Neural cell (in vitro differentiated cells): Measurements from ENCODE around the gene FREY1.

Experiments
- MXI1 ChIP-seq: fragments of 450-650 bp; conservative IDR thresholded peaks from 2 replicates; pipeline ENCODE4 v1.6.1; 2014; ENCODE audit warnings: antibody characterized with exemption, mild to moderate bottlenecking; ENCODE audit not compliant: poor library complexity, severe bottlenecking
- POLR2AphosphoS5 ChIP-seq: IDR thresholded peaks from 2 replicates; pipeline ENCODE4 v1.6.1; 2012
- SMC3 ChIP-seq: fragments of 450-650 bp; conservative IDR thresholded peaks from 2 replicates; pipeline ENCODE4 v1.6.1; 2014; ENCODE audit warnings: antibody characterized with exemption, mild to moderate bottlenecking, moderate library complexity; ENCODE audit not compliant: poor library complexity
- TAF1 ChIP-seq: IDR thresholded peaks from 2 replicates; pipeline ENCODE4 v1.6.1; 2012; ENCODE audit warnings: low read depth
- TF ChIP-seq, protein P1 (sequence below): fragments of 450-650 bp; IDR thresholded peaks from 2 replicates; pipeline ENCODE4 v1.5.1; 2014; ENCODE audit warnings: antibody characterized with exemption, mild to moderate bottlenecking, moderate library complexity; ENCODE audit not compliant: poor library complexity, severe bottlenecking

DNA sequence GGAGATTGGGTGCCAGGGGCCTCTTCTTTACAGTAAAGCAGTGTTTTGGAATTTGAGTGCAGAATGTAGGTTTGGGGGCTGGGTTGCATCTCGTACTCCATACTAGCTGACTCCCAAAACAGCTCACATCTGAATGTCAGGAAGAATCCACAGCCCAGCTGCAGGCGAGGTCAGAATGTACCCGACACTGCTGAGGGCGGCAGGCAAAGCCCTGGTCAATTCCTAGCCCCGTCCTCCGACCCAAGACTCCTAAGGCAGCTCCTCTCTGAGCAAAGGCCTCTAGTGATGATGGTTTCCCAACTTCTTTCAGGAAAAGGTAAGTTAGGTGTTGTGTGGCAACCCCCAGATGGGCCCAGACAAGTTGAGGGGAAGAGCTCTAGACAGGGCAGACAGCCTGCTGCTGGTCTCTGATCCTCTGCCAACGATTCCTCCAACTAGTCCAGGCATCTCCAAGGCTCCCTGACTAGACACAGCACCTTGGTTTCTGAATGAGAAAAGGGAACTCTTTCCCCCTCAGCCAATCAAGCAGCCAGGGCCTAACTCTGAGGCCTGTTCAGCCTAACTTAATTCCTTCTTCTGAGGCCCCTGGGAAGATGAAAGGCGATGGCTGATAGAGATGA lies 24.0 kb upstream of the FREY1 start:
- TF ChIP-seq, protein P1, sequence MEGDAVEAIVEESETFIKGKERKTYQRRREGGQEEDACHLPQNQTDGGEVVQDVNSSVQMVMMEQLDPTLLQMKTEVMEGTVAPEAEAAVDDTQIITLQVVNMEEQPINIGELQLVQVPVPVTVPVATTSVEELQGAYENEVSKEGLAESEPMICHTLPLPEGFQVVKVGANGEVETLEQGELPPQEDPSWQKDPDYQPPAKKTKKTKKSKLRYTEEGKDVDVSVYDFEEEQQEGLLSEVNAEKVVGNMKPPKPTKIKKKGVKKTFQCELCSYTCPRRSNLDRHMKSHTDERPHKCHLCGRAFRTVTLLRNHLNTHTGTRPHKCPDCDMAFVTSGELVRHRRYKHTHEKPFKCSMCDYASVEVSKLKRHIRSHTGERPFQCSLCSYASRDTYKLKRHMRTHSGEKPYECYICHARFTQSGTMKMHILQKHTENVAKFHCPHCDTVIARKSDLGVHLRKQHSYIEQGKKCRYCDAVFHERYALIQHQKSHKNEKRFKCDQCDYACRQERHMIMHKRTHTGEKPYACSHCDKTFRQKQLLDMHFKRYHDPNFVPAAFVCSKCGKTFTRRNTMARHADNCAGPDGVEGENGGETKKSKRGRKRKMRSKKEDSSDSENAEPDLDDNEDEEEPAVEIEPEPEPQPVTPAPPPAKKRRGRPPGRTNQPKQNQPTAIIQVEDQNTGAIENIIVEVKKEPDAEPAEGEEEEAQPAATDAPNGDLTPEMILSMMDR = no peak
- TF ChIP-seq TAF1 (no peak), MXI1 (no peak), POLR2AphosphoS5 (no peak), SMC3 (no peak)
